Fibroblast of skin of left biceps (primary cell): ENCODE measurements around the gene PLCL1.

ENCODE experiments used
- DNase-seq, 2 experiments: peaks; one replicate each; pipeline ENCODE4 v3.0.0-alpha.2; 2013; ENCODE audit warnings: low read depth in 2 of 2

The PLCL1 gene

GRCh38 chr2:198056836-198057235 is 252.4 kb downstream of the PLCL1 start:
- no peak for DNase-seq

- no peak for DNase-seq
Measured at GRCh38 chr2:198059800-198060199, 255.4 kb downstream of the PLCL1 start.

- no peak for DNase-seq
Measured at GRCh38 chr2:198060277-198060676, 255.9 kb downstream of the PLCL1 start.

GRCh38 chr2:198062826-198063225 is 258.4 kb downstream of the PLCL1 start:
- DNase-seq = no peak

GRCh38 chr2:198063242-198063641 is 258.8 kb downstream of the PLCL1 start:
- no peak for DNase-seq

GRCh38 chr2:198065322-198065721 is 260.9 kb downstream of the PLCL1 start:
- no peak for DNase-seq

- no peak for DNase-seq
Measured at GRCh38 chr2:198066597-198066996, 262.2 kb downstream of the PLCL1 start.

GRCh38 chr2:198072655-198073054 is 268.3 kb downstream of the PLCL1 start:
- DNase-seq = no peak

- DNase-seq = no peak
Measured at GRCh38 chr2:198073253-198073652, 268.9 kb downstream of the PLCL1 start.

GRCh38 chr2:198077477-198077876 is 273.1 kb downstream of the PLCL1 start:
- DNase-seq = no peak

- no peak for DNase-seq
Measured at GRCh38 chr2:198080879-198081765, 276.7 kb downstream of the PLCL1 start.

GRCh38 chr2:198084156-198084555 is 279.8 kb downstream of the PLCL1 start:
- DNase-seq = no peak

- no peak for DNase-seq
Measured at GRCh38 chr2:198096002-198096401, 291.6 kb downstream of the PLCL1 start.

GRCh38 chr2:198096965-198097364 is 292.6 kb downstream of the PLCL1 start:
- DNase-seq = no peak

- no peak for DNase-seq
Measured at GRCh38 chr2:198097630-198098029, 293.2 kb downstream of the PLCL1 start.

GRCh38 chr2:198098386-198098785 is 294.0 kb downstream of the PLCL1 start:
- DNase-seq = no peak

- no peak for DNase-seq
Measured at GRCh38 chr2:198098918-198099317, 294.5 kb downstream of the PLCL1 start.

- no peak for DNase-seq
Measured at GRCh38 chr2:198100346-198100745, 296.0 kb downstream of the PLCL1 start.

GRCh38 chr2:198101688-198102087 is 297.3 kb downstream of the PLCL1 start:
- no peak for DNase-seq

- DNase-seq = no peak
Measured at GRCh38 chr2:198102120-198102519, 297.7 kb downstream of the PLCL1 start.

- DNase-seq = no peak
Measured at GRCh38 chr2:198102856-198103255, 298.5 kb downstream of the PLCL1 start.

- no peak for DNase-seq
Measured at GRCh38 chr2:198106621-198107385, 302.4 kb downstream of the PLCL1 start.

- no peak for DNase-seq
Measured at GRCh38 chr2:198113316-198113715, 308.9 kb downstream of the PLCL1 start.
